ENCODE results near the gene COMMD4. TPM values are rescaled to one million over a fixed set of nuclear protein-coding genes. Genes with fewer than 3 reads are reported as not detected.

Gene COMMD4
- total and polyA plus RNA-seq, 2 of the 4 experiments (the other 2 are of a cell fraction) = 91.2 to 133 TPM

DNA sequence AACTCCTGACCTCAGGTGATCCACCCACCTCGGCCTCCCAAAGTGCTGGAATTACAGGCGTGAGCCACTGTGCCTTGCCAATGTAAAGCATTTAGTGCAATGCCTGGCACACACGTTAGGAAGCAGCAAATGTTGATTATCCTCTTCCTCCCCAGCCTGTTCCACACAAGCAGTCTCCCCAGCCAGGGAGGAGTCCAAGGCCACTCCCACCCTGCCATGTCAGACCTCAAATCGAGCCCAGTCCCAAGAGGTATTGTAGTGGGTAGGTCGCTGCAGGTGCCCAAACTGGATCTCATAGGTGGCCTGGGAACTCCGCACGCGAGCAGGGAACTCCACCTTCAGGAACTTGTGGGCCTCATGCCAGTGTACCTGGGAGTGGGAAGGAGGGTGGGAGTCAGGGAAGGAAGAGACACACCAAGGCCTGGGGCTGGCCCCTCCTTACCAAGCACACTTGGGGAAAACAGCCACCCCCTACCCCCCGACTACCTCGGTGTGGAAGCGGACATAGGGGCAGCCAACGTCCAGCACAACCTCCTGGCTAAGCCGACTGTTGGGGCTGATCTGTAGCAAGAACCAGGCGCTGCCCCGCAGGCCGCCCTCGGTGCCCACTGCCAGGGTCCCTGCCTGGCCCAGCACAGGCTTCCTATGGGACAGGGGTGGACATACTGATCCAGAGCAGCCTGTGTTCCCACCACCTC lies 22.3 kb downstream of the COMMD4 start:
- in situ Hi-C loops (cut with MboI; ENCODE audit: low sequenced_read_pairs) = no loop called here
- peaks cover 61% of the 10 kb centered on the region for H3K36me3 ChIP-seq (ENCODE audit: control insufficient read depth, insufficient read depth, low read length)
- BruUV-seq (replicated peaks) = no TSS peak
- H2BK15ac ChIP-seq (ENCODE audit: low read depth, low read length) = no peak overlapping the region
- no peaks in the 10 kb centered on the region for H4K20me1 ChIP-seq (ENCODE audit: insufficient read depth, low read length)
- no peak overlapping the region for H2AFZ ChIP-seq (replicated peaks; ENCODE audit: low read length, poor library complexity)
- H3K56ac ChIP-seq (ENCODE audit: extremely low read depth, insufficient read depth, low read length) = no peak overlapping the region
- H2AK9ac ChIP-seq (replicated peaks; ENCODE audit: low read depth, low read length, poor library complexity) = no peak overlapping the region
- no peak overlapping the region for H3K4ac ChIP-seq (ENCODE audit: low read depth, low read length)
- H3K9me3 ChIP-seq (ENCODE audit: control insufficient read depth, insufficient read depth, low read length) = no peaks in the 10 kb centered on the region
- dilution Hi-C loops (cut with HindIII; ENCODE audit: low sequenced_read_pairs, unreplicated experiment) = no loop called here
- 100% methylated on average over 1 of the region's 17 CpGs; no CpG with 5 or more reads in 1 of the 2 experiments for WGBS, 2 experiments (ENCODE audit: extremely low coverage in 2 of 2, insufficient read length in 1 of 2)
- intact Hi-C loops (cut with micrococcal nuclease) = no loop called here
- H4K5ac ChIP-seq (ENCODE audit: low read depth, low read length) = no peak overlapping the region
- H3K9ac ChIP-seq (ENCODE audit: low read depth, low read length) = no peak overlapping the region
- no peak overlapping the region for H3K4me2 ChIP-seq (ENCODE audit: low read depth, low read length)
- no peak overlapping the region for H3K23ac ChIP-seq (ENCODE audit: low read depth, low read length)
- no peak overlapping the region for H3K18ac ChIP-seq (ENCODE audit: low read depth, low read length)
- TF ChIP-seq MAZ (IDR thresholded peaks at IDR 0.05; ENCODE audit: borderline replicate concordance, low read depth, low read length) (no peak), RAD21 (IDR thresholded peaks at IDR 0.05; ENCODE audit: low read length) (no peak), FOS (IDR thresholded peaks at IDR 0.05; ENCODE audit: low read depth, low read length) (no peak), MXI1 (IDR thresholded peaks at IDR 0.05; ENCODE audit: borderline replicate concordance, low read depth, low read length) (no peak), CEBPB (IDR thresholded peaks at IDR 0.05; ENCODE audit: low read depth, low read length) (no peak), POLR2A (IDR thresholded peaks at IDR 0.05; ENCODE audit: low read depth, low read length) (no peak), RFX5 (IDR thresholded peaks at IDR 0.05; ENCODE audit: low read depth, low read length) (no peak), BHLHE40 (IDR thresholded peaks at IDR 0.05; ENCODE audit: low read depth, low read length) (no peak), NFE2L2 (IDR thresholded peaks at IDR 0.05; ENCODE audit: low read depth, low read length) (no peak), CTCF (conservative IDR thresholded peaks at IDR 0.05; ENCODE audit: low read depth, low read length) (no peak), RCOR1 (IDR thresholded peaks at IDR 0.05; ENCODE audit: insufficient replicate concordance, low read length) (no peak), SMC3 (IDR thresholded peaks at IDR 0.05; ENCODE audit: low read depth, low read length) (no peak), MAFK (IDR thresholded peaks at IDR 0.05; ENCODE audit: low read depth, low read length) (no peak), CHD1 (IDR thresholded peaks at IDR 0.05; ENCODE audit: low read depth, low read length) (no peak)
- TF ChIP-seq, protein P1, sequence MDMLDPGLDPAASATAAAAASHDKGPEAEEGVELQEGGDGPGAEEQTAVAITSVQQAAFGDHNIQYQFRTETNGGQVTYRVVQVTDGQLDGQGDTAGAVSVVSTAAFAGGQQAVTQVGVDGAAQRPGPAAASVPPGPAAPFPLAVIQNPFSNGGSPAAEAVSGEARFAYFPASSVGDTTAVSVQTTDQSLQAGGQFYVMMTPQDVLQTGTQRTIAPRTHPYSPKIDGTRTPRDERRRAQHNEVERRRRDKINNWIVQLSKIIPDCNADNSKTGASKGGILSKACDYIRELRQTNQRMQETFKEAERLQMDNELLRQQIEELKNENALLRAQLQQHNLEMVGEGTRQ (IDR thresholded peaks at IDR 0.05; ENCODE audit: low read depth, low read length) = no peak
- TF ChIP-seq, protein P2, sequence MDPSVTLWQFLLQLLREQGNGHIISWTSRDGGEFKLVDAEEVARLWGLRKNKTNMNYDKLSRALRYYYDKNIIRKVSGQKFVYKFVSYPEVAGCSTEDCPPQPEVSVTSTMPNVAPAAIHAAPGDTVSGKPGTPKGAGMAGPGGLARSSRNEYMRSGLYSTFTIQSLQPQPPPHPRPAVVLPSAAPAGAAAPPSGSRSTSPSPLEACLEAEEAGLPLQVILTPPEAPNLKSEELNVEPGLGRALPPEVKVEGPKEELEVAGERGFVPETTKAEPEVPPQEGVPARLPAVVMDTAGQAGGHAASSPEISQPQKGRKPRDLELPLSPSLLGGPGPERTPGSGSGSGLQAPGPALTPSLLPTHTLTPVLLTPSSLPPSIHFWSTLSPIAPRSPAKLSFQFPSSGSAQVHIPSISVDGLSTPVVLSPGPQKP (IDR thresholded peaks at IDR 0.05; ENCODE audit: borderline replicate concordance, low read depth, low read length) = no peak
- ATAC-seq (ENCODE audit: low read depth) (no peak), DNase-seq (no peak)
- H2BK120ac ChIP-seq (ENCODE audit: low read depth, low read length) = no peak overlapping the region
- H4K8ac ChIP-seq (ENCODE audit: low read depth in 2 of 2, low read length in 2 of 2) = no peak overlapping the region
- no peak overlapping the region for H3K14ac ChIP-seq (replicated peaks; ENCODE audit: low read depth, low read length)
- no peak overlapping the region for H3K27ac ChIP-seq (ENCODE audit: insufficient read depth, low read length)
- H3K9me1 ChIP-seq (ENCODE audit: insufficient read depth, low read length) = peaks cover 7% of the 10 kb centered on the region
- ChIA-PET POLR2A (ENCODE audit: unreplicated experiment) (no interaction called here), CTCF (no interaction called here)
- no peak overlapping the region for H2BK20ac ChIP-seq (ENCODE audit: low read depth, low read length)
- H3K27me3 ChIP-seq (ENCODE audit: control insufficient read depth, insufficient read depth, low read length) = no peaks in the 10 kb centered on the region
- no peaks in the 10 kb centered on the region; a peak in 1 of 4 replicates for H3K79me1 ChIP-seq (ENCODE audit: low read depth in 1 of 2, low read length in 2 of 2)
- H4K91ac ChIP-seq (ENCODE audit: insufficient read depth, low read depth, low read length) = no peak overlapping the region
- H2BK5ac ChIP-seq (ENCODE audit: low read depth, low read length, poor library complexity, severe bottlenecking) = no peak overlapping the region
- no peaks in the 10 kb centered on the region for H3K4me1 ChIP-seq (ENCODE audit: control insufficient read depth, insufficient read depth, low read length)
- H3K4me3 ChIP-seq (ENCODE audit: insufficient read depth, low read depth, low read length) = no peak overlapping the region
- H2AK5ac ChIP-seq (ENCODE audit: low read depth, low read length) = no peak overlapping the region

All from IMR-90 (cell line).